GM18907 (cell line): ENCODE data around the gene TAS2R46.
"Not testable (repeated sequence)": the region's sequence is repeated elsewhere in the genome, so short reads cannot be mapped to it uniquely, and the experiment has no call there.

ENCODE experiments used
- ATAC-seq: cut with Tn5 transposase; IDR thresholded peaks from one replicate; pipeline ENCODE4 v1.9.1; 2021; ENCODE audit warnings: mild to moderate bottlenecking, moderate library complexity; ENCODE audit not compliant: unreplicated experiment

The TAS2R46 gene

GRCh38 chr12:11040162-11040561, 21.9 kb downstream of the TAS2R46 start:
- ATAC-seq: no peak

GRCh38 chr12:11039171-11039570, 22.9 kb downstream of the TAS2R46 start:
- ATAC-seq: no peak

- ATAC-seq: not testable (repeated sequence)
Measured at GRCh38 chr12:11033959-11034358, 28.1 kb downstream of the TAS2R46 start.

- ATAC-seq: no peak
Measured at GRCh38 chr12:11031307-11031706, 30.8 kb downstream of the TAS2R46 start, which contains the start of gene TAS2R31. TSS of gene TAS2R31 (minus strand) at chr12:11031407. CDS start at chr12:11031335, 72 bp downstream.

GRCh38 chr12:11026118-11026517, 36.0 kb downstream of the TAS2R46 start:
- ATAC-seq: no peak

GRCh38 chr12:11023387-11023786, 38.7 kb downstream of the TAS2R46 start:
- ATAC-seq: no peak

GRCh38 chr12:11022520-11022919, 39.6 kb downstream of the TAS2R46 start, which contains the start of gene TAS2R19:
TSS of gene TAS2R19 (minus strand) at chr12:11022620. CDS start at chr12:11022571, 49 bp downstream.
- ATAC-seq: no peak

GRCh38 chr12:11016937-11017336, 45.2 kb downstream of the TAS2R46 start:
- ATAC-seq: no peak

GRCh38 chr12:11015775-11016430, 46.2 kb downstream of the TAS2R46 start:
- ATAC-seq: no peak

- ATAC-seq: no peak
Measured at GRCh38 chr12:11014234-11014633, 47.9 kb downstream of the TAS2R46 start.
